GM21786 (cell line): ENCODE results near the gene MVK.

Experiments
- ATAC-seq: cut with Tn5 transposase; IDR thresholded peaks from one replicate; pipeline ENCODE4 v1.9.1; 2021; ENCODE audit not compliant: unreplicated experiment

The MVK gene

GRCh38 chr12:109544955-109545531, 28.6 kb upstream of the MVK start:
- no peak for ATAC-seq

- ATAC-seq = no peak
Observed at GRCh38 chr12:109545826-109546225, 27.8 kb upstream of the MVK start.

GRCh38 chr12:109547286-109547685, 26.3 kb upstream of the MVK start:
- no peak for ATAC-seq

- ATAC-seq = no peak
Observed at GRCh38 chr12:109548258-109548657, 25.3 kb upstream of the MVK start.

- ATAC-seq = no peak
Observed at GRCh38 chr12:109549613-109550270, 23.9 kb upstream of the MVK start.

- no peak for ATAC-seq
Observed at GRCh38 chr12:109550281-109550680, 23.3 kb upstream of the MVK start.

GRCh38 chr12:109551108-109551507, 22.5 kb upstream of the MVK start:
- no peak for ATAC-seq

- no peak for ATAC-seq
Observed at GRCh38 chr12:109552971-109553370, 20.6 kb upstream of the MVK start.

GRCh38 chr12:109553483-109553882, 20.1 kb upstream of the MVK start:
- no peak for ATAC-seq

- ATAC-seq = no peak
Observed at GRCh38 chr12:109553906-109554500, 19.6 kb upstream of the MVK start.

GRCh38 chr12:109554761-109555160, 18.8 kb upstream of the MVK start:
- ATAC-seq = no peak

- ATAC-seq = no peak
Observed at GRCh38 chr12:109555431-109556315, 17.9 kb upstream of the MVK start.

GRCh38 chr12:109557200-109557599, 16.4 kb upstream of the MVK start:
- no peak for ATAC-seq

- no peak for ATAC-seq
Observed at GRCh38 chr12:109557805-109558204, 15.8 kb upstream of the MVK start.

- ATAC-seq = no peak
Observed at GRCh38 chr12:109558374-109559199, 15.0 kb upstream of the MVK start.

GRCh38 chr12:109559200-109559505, 14.4 kb upstream of the MVK start:
- no peak for ATAC-seq

- no peak for ATAC-seq
Observed at GRCh38 chr12:109559601-109560000, 14.0 kb upstream of the MVK start.

- ATAC-seq = no peak
Observed at GRCh38 chr12:109560867-109561710, 12.5 kb upstream of the MVK start.

- no peak for ATAC-seq
Observed at GRCh38 chr12:109561711-109562030, 11.9 kb upstream of the MVK start.

GRCh38 chr12:109562871-109563270, 10.7 kb upstream of the MVK start:
- ATAC-seq = no peak
